ENCODE data around the gene FUOM.
"Not testable (repeated sequence)": the region's sequence is repeated elsewhere in the genome, so short reads cannot be mapped to it uniquely, and the experiment has no call there.

The FUOM gene

DNA sequence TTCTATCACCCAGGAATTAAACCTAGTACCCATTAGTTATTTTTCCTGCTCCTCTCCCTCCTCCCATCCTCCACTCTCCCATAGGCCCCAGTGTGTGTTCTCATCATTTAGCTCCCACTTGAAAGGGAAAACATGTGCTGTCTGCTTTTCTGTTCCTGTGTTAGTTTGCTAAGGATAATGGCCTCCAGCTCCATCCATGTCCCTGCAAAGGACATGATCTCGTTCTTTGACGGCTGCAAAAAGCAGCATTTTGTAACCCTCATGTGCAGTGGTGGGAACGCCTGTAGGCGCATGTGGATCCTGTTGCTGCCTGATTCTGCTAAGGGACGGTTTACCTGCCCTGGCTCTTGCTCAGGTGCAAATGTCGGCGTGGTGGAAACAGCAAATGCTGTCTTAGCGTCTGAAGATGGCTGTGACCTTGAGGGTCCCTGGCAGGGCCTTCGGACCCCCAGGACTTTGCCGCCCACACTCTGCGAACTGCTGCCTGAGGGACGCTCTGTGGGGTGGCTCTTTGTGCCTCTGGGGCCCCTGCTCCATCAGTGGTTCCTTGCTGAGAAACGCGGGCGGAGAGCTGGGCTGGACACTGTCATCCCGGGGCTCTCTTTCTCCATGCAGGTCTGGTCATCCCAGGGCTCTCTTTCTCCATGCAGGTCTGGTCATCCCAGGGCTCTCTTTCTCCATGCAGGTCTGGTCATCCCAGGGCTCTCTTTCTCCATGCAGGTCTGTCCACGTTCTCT lies 30.6 kb upstream of the FUOM start:
- TF ChIP-seq, protein P1, sequence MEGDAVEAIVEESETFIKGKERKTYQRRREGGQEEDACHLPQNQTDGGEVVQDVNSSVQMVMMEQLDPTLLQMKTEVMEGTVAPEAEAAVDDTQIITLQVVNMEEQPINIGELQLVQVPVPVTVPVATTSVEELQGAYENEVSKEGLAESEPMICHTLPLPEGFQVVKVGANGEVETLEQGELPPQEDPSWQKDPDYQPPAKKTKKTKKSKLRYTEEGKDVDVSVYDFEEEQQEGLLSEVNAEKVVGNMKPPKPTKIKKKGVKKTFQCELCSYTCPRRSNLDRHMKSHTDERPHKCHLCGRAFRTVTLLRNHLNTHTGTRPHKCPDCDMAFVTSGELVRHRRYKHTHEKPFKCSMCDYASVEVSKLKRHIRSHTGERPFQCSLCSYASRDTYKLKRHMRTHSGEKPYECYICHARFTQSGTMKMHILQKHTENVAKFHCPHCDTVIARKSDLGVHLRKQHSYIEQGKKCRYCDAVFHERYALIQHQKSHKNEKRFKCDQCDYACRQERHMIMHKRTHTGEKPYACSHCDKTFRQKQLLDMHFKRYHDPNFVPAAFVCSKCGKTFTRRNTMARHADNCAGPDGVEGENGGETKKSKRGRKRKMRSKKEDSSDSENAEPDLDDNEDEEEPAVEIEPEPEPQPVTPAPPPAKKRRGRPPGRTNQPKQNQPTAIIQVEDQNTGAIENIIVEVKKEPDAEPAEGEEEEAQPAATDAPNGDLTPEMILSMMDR (IDR thresholded peaks at IDR 0.05; ENCODE audit: low read depth, low read length, missing control alignments): no peak
- H3K4me3 ChIP-seq (replicated peaks; ENCODE audit: low read depth, low read length): no peak overlapping the region
- DNase-seq (ENCODE audit: extremely low read depth, low read depth): no peak

DNA sequence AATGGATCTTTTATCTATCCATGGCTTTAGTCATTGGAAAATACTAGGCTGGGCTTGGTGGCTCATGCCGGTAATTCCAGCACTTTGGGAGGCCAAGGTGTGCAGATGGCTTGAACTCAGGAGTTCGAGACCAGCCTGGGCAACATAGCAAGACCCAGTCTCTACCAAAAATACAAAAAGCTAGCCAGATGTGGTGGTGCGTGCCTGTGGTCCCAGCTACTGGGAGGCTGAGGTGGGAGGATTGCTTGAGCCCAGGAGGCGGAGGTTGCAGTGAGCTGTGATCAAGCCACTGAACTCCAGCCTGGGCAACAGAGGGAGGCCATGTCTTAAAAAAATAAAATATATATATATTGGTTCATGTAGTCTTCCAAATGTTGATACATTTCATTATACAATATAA lies 29.1 kb upstream of the FUOM start:
- not testable (repeated sequence) for DNase-seq (ENCODE audit: extremely low read depth, low read depth); H3K4me3 ChIP-seq (replicated peaks; ENCODE audit: low read depth, low read length)

DNA sequence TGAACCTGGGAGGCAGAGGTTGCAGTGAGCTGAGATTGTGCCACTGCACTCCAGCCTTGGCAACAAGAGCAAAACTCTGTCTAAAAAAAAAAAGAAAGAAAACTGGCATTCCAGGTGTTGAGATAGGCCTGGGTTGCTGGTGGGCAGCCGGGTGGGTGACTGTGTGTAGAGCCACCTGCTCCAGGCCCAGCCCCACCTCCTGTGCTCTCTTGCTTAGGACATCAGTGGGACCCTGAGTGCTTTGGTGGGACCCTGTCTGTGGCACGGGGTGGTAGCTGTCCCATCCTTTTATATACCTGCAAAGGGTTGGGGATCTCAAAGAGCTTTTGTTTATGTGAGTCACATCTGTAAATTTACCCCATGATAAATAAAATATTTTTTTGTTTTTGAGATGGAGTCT lies 27.4 kb upstream of the FUOM start:
- H3K4me3 ChIP-seq (replicated peaks; ENCODE audit: low read depth, low read length): no peak overlapping the region
- TF ChIP-seq, protein P1 (IDR thresholded peaks at IDR 0.05; ENCODE audit: low read depth, low read length, missing control alignments): no peak
- DNase-seq (ENCODE audit: extremely low read depth, low read depth): no peak

DNA sequence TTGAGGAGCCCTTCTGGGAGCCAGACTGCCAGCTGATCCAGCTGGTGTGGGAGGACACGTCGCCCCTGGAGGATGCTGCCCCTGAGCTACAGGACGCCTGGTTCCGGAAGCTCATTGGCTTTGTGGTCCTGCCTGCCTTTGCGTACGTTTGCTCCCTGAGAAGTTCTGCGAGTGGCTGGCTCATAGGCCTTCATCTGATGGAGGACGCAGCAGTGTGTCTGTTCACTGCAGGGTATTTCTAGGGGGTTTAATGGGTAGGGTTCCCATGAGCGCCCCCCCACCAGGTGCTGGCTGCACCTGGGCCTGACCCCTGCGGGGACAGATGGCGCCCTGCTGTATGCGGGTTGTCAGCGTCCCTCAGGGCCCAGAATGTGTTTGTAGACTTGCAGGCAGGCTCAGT lies 26.3 kb upstream of the FUOM start:
- no peak overlapping the region for H3K4me3 ChIP-seq (replicated peaks; ENCODE audit: low read depth, low read length)
- DNase-seq (ENCODE audit: extremely low read depth, low read depth): no peak
- TF ChIP-seq, protein P1 (IDR thresholded peaks at IDR 0.05; ENCODE audit: low read depth, low read length, missing control alignments): no peak

DNA sequence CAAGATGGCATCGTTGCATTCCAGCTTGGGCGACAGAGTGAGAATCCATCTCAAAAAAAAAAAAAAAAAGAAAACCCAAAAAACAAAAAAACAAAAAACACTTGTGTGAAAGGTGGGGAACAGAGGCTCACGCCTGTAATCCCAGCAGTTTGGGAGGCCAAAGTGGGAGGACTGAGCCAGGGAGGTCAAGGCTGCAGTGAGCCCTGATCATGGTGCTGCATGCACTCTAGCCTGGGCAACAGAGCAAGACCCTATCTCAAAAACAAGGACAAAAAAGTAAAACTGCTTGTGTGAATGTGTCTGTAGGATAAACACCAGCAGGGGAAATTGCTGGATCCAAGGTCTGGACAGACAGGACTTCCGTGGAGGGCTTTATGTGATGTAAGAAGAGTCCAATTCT lies 25.7 kb upstream of the FUOM start:
- TF ChIP-seq, protein P1 (IDR thresholded peaks at IDR 0.05; ENCODE audit: low read depth, low read length, missing control alignments): no peak
- no peak for DNase-seq (ENCODE audit: extremely low read depth, low read depth)
- no peak overlapping the region for H3K4me3 ChIP-seq (replicated peaks; ENCODE audit: low read depth, low read length)

DNA sequence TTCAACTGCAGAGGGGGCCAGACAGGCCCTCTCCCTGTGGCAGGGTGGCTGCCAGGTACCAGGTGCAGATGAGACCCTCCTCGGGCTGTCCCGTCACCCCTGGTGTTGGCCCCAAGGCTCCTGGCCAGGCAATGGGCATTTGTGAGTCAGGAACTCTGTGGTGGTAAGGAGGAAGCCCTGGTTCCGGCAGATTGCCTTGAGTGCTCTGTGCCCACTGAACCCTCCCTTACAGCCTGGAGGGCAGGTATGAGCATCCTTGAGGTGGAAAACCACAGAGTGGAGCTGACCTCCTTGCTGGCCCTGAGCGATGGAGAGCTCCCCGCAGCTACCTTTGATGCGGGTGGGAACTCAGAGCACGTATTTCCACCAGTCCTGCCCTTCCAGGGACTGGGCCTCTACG lies 23.2 kb upstream of the FUOM start:
- DNase-seq (ENCODE audit: extremely low read depth, low read depth): no peak
- H3K4me3 ChIP-seq (replicated peaks; ENCODE audit: low read depth, low read length): no peak overlapping the region
- TF ChIP-seq, protein P1 (IDR thresholded peaks at IDR 0.05; ENCODE audit: low read depth, low read length, missing control alignments): no peak

DNA sequence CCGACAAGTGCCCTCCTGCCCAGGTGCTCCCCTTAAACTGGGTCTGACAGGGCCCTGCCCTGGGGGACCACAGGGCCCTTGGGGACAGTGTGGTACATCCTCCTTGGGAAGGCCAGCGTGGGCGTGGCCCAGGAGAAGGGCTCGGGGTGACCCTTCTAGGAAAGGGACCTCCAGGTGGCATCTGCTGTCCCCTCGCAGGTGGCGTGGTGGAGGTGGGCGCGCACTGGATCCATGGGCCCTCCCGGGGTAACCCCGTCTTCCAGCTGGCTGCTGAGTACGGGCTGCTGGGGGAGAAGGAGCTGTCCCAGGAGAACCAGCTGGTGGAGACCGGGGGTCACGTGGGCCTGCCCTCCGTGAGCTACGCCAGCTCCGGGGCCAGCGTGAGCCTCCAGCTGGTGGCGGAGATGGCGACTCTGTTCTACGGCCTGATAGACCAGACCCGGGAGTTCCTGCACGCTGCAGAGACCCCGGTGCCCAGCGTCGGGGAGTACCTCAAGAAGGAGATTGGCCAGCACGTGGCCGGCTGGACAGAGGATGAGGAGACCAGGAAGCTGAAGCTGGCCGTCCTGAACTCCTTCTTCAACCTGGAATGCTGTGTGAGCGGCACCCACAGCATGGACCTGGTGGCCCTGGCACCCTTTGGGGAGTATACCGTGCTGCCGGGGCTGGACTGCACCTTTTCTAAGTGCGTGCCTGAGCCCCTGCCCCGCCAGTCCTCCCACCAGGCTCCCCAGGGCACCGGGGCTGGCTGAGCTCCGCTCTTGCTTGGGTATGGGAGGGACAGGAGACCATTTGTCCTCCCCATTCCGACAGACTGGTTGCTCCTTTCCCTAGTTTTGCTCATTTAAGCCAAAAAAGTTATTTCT lies 22.2 kb upstream of the FUOM start:
- TF ChIP-seq, protein P1 (IDR thresholded peaks at IDR 0.05; ENCODE audit: low read depth, low read length, missing control alignments): no peak
- H3K4me3 ChIP-seq (replicated peaks; ENCODE audit: low read depth, low read length): peak overlapping the region; percentile 40
- no peak for DNase-seq (ENCODE audit: extremely low read depth, low read depth)
